Measurements from ENCODE around the gene CDH10.

DNA sequence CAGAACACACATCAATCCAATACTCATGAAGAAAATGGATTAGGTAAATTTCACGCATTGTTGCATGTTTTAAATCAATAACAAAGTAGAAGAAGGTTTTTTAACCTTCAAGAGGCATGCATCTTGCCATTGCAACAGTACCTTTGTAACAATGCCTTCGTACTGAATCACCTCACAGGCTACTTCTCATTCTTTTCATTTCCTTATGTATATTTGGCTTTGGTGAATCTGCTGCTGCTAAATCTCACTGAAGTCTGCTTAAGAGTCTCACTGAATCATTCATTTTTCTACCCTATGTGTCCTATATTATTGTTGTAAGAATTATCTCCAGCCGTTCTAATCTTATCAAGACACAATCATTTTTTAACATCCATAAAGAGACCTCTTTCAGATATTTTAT is 152.5 kb downstream of the CDH10 start:
- TF ChIP-seq, protein P1, sequence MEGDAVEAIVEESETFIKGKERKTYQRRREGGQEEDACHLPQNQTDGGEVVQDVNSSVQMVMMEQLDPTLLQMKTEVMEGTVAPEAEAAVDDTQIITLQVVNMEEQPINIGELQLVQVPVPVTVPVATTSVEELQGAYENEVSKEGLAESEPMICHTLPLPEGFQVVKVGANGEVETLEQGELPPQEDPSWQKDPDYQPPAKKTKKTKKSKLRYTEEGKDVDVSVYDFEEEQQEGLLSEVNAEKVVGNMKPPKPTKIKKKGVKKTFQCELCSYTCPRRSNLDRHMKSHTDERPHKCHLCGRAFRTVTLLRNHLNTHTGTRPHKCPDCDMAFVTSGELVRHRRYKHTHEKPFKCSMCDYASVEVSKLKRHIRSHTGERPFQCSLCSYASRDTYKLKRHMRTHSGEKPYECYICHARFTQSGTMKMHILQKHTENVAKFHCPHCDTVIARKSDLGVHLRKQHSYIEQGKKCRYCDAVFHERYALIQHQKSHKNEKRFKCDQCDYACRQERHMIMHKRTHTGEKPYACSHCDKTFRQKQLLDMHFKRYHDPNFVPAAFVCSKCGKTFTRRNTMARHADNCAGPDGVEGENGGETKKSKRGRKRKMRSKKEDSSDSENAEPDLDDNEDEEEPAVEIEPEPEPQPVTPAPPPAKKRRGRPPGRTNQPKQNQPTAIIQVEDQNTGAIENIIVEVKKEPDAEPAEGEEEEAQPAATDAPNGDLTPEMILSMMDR (conservative IDR thresholded peaks at IDR 0.05) = no peak
- TF ChIP-seq ZFX (IDR thresholded peaks at IDR 0.05) = no peak

Data from C4-2B (cell line).